HepG2 (cell line): ENCODE measurements around the gene MYO1B. TPM values are rescaled to one million over a fixed set of nuclear protein-coding genes. Genes with fewer than 3 reads are reported as not detected.

Experiments
- ATAC-seq: fragments of 200-7000 bp; cut with Tn5 transposase; 3 replicates; pipeline ENCODE4 v1.9.1; 2020; ENCODE audit warnings: mild to moderate bottlenecking, moderate library complexity
- BruUV-seq: library from RNA; stranded (reverse); fragments of 400-500 nt; replicated peaks from 2 replicates; lab custom pipeline; 2021; lab: Mats Ljungman, UMichigan
- CTCF ChIA-PET: fragments of 300-600 bp; formaldehyde crosslinking; extraction: SDS; loops from one replicate; lab custom pipeline; 2021; ENCODE audit warnings: low total read pairs, inconsistent platforms, low intra/inter-chr PET ratio; lab: Yijun Ruan, JAX
- POLR2A ChIA-PET: fragments of 350-600 bp; sonication (Branson Sonifier 250); formaldehyde crosslinking; loops from one replicate; lab custom pipeline; 2020; ENCODE audit warnings: antibody characterized with exemption, inconsistent platforms; lab: Yijun Ruan, JAX
- DNase-seq: peaks from one replicate; pipeline ENCODE4 v3.0.0-alpha.2; 2015; ENCODE audit warnings: low spot score
- FAIRE-seq: peaks from 3 replicates; lab custom pipeline; 2011; peaks lifted over from hg19 to GRCh38; lab: Jason Lieb, UNC
- H2AFZ ChIP-seq: one replicate; pipeline ENCODE4 v1.6.1; 2011; ENCODE audit warnings: low read length, inconsistent platforms
- H3K27ac ChIP-seq: fragments of 300-600 bp; 3 replicates; pipeline ENCODE4 v1.8.0; 2011; ENCODE audit warnings: mixed run types, mild to moderate bottlenecking, mixed read lengths, low read length, inconsistent platforms; ENCODE audit not compliant: insufficient read depth; ENCODE audit errors: extremely low read length
- H3K27me3 ChIP-seq, 2 experiments: fragments of 200-600 bp in 1 of 2; 2 replicates in 1 of 2; 3 replicates in 1 of 2; pipeline versions ENCODE4 v1.6.0 to v1.8.0; 2011; ENCODE audit warnings: low read length in 2 of 2, mild to moderate bottlenecking in 2 of 2, moderate library complexity in 2 of 2, inconsistent platforms in 1 of 2; ENCODE audit not compliant: insufficient read depth in 2 of 2, control insufficient read depth in 1 of 2
- H3K36me3 ChIP-seq, 2 experiments: fragments of 200-600 bp in 1 of 2; replicated peaks in 1 of 2; 2 replicates in 1 of 2; 3 replicates in 1 of 2; pipeline versions ENCODE4 v1.5.1 to v1.8.0; 2011; ENCODE audit warnings: low read length in 2 of 2, inconsistent platforms in 1 of 2; ENCODE audit not compliant: insufficient read depth in 2 of 2, control insufficient read depth in 1 of 2
- H3K4me1 ChIP-seq: 2 replicates; pipeline ENCODE4 v1.5.1; 2012; ENCODE audit warnings: low read length, inconsistent platforms; ENCODE audit not compliant: insufficient read depth
- H3K4me2 ChIP-seq: 2 replicates; pipeline ENCODE4 v1.6.0; 2011; ENCODE audit warnings: low read depth, low read length, inconsistent platforms
- H3K4me3 ChIP-seq, 3 experiments: fragments of 200-600 bp in 1 of 3; sonication (generic), shearing (Covaris generic) in 1 of 3; replicated peaks in 1 of 3; 2 replicates each; pipeline ENCODE4 v1.5.1; 2011 to 2016; ENCODE audit warnings: low read length in 3 of 3, inconsistent platforms in 2 of 3, low read depth in 2 of 3, mild to moderate bottlenecking in 2 of 3, control low read depth in 1 of 3, mixed read lengths in 1 of 3; ENCODE audit not compliant: insufficient read depth in 1 of 3
- H3K79me2 ChIP-seq: one replicate; pipeline ENCODE4 v1.6.1; 2011; ENCODE audit warnings: low read length, inconsistent platforms; ENCODE audit not compliant: insufficient read depth
- H3K9ac ChIP-seq: 2 replicates; pipeline ENCODE4 v1.6.0; 2011; ENCODE audit warnings: mild to moderate bottlenecking, low read depth, low read length, inconsistent platforms; ENCODE audit not compliant: insufficient read depth
- H3K9me3 ChIP-seq: 2 replicates; pipeline ENCODE4 v1.5.1; 2012; ENCODE audit warnings: mild to moderate bottlenecking, low read length
- H4K20me1 ChIP-seq: 2 replicates; pipeline ENCODE4 v1.6.0; 2011; ENCODE audit warnings: inconsistent platforms, mild to moderate bottlenecking, low read length, moderate library complexity; ENCODE audit not compliant: insufficient read depth
- EHMT2 ChIP-seq: fragments of 200-600 bp; sonication (generic); IDR thresholded peaks from 2 replicates; pipeline ENCODE4 v1.7.0; 2017; ENCODE audit warnings: antibody characterized with exemption, low read depth, low read length, borderline replicate concordance
- MAZ ChIP-seq, 2 experiments: sonication (generic) in 1 of 2; formaldehyde crosslinking in 1 of 2; IDR thresholded peaks; 2 replicates each; pipeline versions ENCODE4 v1.5.0 to v1.6.1; 2012 to 2020; ENCODE audit warnings: low read depth in 2 of 2, mild to moderate bottlenecking in 2 of 2, borderline replicate concordance in 1 of 2, improper control_type of control experiment in 1 of 2, low read length in 1 of 2, missing genetic modification reagents in 1 of 2, moderate library complexity in 1 of 2
- NBN ChIP-seq: fragments of 450-650 bp; conservative IDR thresholded peaks from 2 replicates; pipeline ENCODE4 v1.6.1; 2017
- NCOA5 ChIP-seq: sonication (generic); formaldehyde crosslinking; IDR thresholded peaks from 2 replicates; pipeline ENCODE4 v1.4.0; 2020; ENCODE audit warnings: missing genetic modification reagents
- POLR2A ChIP-seq, 2 experiments: IDR thresholded peaks; 2 replicates each; pipeline ENCODE4 v1.6.1; 2011; ENCODE audit warnings: low read depth in 2 of 2, low read length in 2 of 2, mild to moderate bottlenecking in 1 of 2, moderate library complexity in 1 of 2; ENCODE audit not compliant: insufficient read depth in 1 of 2
- SIX4 ChIP-seq: sonication (generic); formaldehyde crosslinking; IDR thresholded peaks from 2 replicates; pipeline ENCODE4 v1.4.0; 2020; ENCODE audit warnings: missing genetic modification reagents
- SRSF1 ChIP-seq: fragments of 200-400 bp; formaldehyde crosslinking; optimal IDR thresholded peaks from 2 replicates; pipeline ENCODE3; 2017; ENCODE audit warnings: mild to moderate bottlenecking, low read depth, low read length, moderate library complexity
- TBL1XR1 ChIP-seq: fragments of 150-350 bp; IDR thresholded peaks from 2 replicates; pipeline ENCODE4 v1.6.1; 2014; ENCODE audit warnings: borderline replicate concordance, low read length; ENCODE audit not compliant: partially characterized antibody
- WGBS: methylation state at CpG from one replicate; pipeline ENCODE4 v1.1.6; 2017; ENCODE audit warnings: low lambda C conversion rate; 5-methylcytosine and 5-hydroxymethylcytosine counted together
- in situ Hi-C: cut with HindIII; loops from 2 replicates; pipeline ENCODE4 v1.10.0; 2017; ENCODE audit warnings: low pct_unique_long_range_greater_than_20kb; ENCODE audit not compliant: extremely low pct_ligation_motif_present
- intact Hi-C: fragments of 100-400 bp; cut with micrococcal nuclease; formaldehyde crosslinking; loops from one replicate; pipeline ENCODE4 v1.10.0; 2022; ENCODE audit not compliant: unreplicated experiment
- polyA plus RNA-seq, 8 experiments: library from polyadenylated mRNA; depleted of rRNA in 3 of 8; stranded (reverse) in 7 of 8; unstranded in 1 of 8; fragments of >200 nt; fragmentation: Illumina TruSeq in 4 of 8; extraction: Trizol in 4 of 8; gene quantifications; 2 replicates each; pipeline versions ENCODE4 v1.2.1 to v1.2.3, GENCODE V29; 2011 to 2016; ENCODE audit warnings: low read depth in 4 of 8, missing spikeins in 1 of 8, mixed read lengths in 1 of 8; ENCODE audit not compliant: insufficient read depth in 1 of 8
- total RNA-seq, 5 experiments: library from RNA; depleted of rRNA; stranded (reverse); fragments of >200 nt; fragmentation: Illumina TruSeq; extraction: Trizol; gene quantifications; 2 replicates each; pipeline ENCODE4 v1.2.3, GENCODE V29; 2016; ENCODE audit warnings: low read depth in 1 of 5
- TF ChIP-seq, protein P1 (sequence below): sonication (generic); formaldehyde crosslinking; conservative IDR thresholded peaks from 2 replicates; pipeline ENCODE4 v1.4.0; 2020; ENCODE audit warnings: mild to moderate bottlenecking, missing genetic modification reagents, moderate library complexity
- TF ChIP-seq, protein P2 (sequence below): sonication (generic); formaldehyde crosslinking; conservative IDR thresholded peaks from 2 replicates; pipeline ENCODE4 v1.8.1; 2023; ENCODE audit warnings: missing genetic modification reagents
- TF ChIP-seq, protein P3 (sequence below): sonication (generic); formaldehyde crosslinking; IDR thresholded peaks from 2 replicates; pipeline ENCODE4 v1.4.0; 2020; ENCODE audit warnings: missing genetic modification reagents, low read depth, mild to moderate bottlenecking, borderline replicate concordance

MYO1B gene
- total and polyA plus RNA-seq, 2 of the 13 experiments (the other 11 are each of a cell fraction or from before 2014, with no cell fraction given), result 36.9 to 89.8 TPM

DNA sequence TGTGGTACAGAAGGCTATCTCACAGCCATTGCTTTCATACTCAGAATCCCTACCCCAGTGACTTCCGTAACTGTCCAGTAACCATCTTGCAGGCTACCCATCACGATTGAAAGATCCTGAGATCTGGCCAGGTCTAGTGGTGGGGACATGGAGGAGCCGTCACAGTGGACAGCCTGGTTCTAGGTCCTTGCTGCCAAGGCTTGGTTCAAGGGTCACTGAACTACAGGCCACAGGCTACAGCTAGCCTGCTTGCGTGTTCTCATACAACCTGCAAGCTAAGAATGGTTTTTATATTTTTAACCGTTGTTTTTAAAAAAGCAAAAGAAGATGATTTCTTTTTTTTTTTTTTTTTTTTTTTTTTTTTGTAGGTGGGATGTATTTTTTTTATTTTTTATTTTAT lies 151.6 kb downstream of the MYO1B start:
- Histone ChIP-seq H2AFZ (no peak overlapping the region), H3K36me3 (peaks cover 16 to 74% of the 10 kb centered on the region in 2 experiments), H3K9me3 (no peaks in the 10 kb centered on the region), H3K9ac (no peak overlapping the region), H4K20me1 (no peaks in the 10 kb centered on the region), H3K27ac (no peak overlapping the region), H3K4me3 (no peak overlapping the region), H3K4me1 (no peaks in the 10 kb centered on the region), H3K4me2 (no peak overlapping the region), H3K79me2 (no peaks in the 10 kb centered on the region), H3K27me3 (no peaks in the 10 kb centered on the region)
- in situ Hi-C loops (no loop called here), intact Hi-C loops (no loop called here)
- 90% methylated on average over 5 of the region's 5 CpGs for WGBS
- no peak for TF ChIP-seq EHMT2
- no peak for TF ChIP-seq TBL1XR1
- no peak for TF ChIP-seq SIX4 (CRISPR knock-in tag)
- TF ChIP-seq NBN, result no peak
- TF ChIP-seq, protein P1, sequence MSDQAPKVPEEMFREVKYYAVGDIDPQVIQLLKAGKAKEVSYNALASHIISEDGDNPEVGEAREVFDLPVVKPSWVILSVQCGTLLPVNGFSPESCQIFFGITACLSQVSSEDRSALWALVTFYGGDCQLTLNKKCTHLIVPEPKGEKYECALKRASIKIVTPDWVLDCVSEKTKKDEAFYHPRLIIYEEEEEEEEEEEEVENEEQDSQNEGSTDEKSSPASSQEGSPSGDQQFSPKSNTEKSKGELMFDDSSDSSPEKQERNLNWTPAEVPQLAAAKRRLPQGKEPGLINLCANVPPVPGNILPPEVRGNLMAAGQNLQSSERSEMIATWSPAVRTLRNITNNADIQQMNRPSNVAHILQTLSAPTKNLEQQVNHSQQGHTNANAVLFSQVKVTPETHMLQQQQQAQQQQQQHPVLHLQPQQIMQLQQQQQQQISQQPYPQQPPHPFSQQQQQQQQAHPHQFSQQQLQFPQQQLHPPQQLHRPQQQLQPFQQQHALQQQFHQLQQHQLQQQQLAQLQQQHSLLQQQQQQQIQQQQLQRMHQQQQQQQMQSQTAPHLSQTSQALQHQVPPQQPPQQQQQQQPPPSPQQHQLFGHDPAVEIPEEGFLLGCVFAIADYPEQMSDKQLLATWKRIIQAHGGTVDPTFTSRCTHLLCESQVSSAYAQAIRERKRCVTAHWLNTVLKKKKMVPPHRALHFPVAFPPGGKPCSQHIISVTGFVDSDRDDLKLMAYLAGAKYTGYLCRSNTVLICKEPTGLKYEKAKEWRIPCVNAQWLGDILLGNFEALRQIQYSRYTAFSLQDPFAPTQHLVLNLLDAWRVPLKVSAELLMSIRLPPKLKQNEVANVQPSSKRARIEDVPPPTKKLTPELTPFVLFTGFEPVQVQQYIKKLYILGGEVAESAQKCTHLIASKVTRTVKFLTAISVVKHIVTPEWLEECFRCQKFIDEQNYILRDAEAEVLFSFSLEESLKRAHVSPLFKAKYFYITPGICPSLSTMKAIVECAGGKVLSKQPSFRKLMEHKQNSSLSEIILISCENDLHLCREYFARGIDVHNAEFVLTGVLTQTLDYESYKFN, result no peak
- TF ChIP-seq SRSF1, result no peak
- TF ChIP-seq MAZ (IDR thresholded peaks at IDR 0.05; ENCODE audit: borderline replicate concordance, low read depth, low read length), result no peak
- no peak for TF ChIP-seq MAZ (CRISPR knock-in tag; IDR thresholded peaks at IDR 0.05; ENCODE audit: low read depth)
- TF ChIP-seq, protein P2, sequence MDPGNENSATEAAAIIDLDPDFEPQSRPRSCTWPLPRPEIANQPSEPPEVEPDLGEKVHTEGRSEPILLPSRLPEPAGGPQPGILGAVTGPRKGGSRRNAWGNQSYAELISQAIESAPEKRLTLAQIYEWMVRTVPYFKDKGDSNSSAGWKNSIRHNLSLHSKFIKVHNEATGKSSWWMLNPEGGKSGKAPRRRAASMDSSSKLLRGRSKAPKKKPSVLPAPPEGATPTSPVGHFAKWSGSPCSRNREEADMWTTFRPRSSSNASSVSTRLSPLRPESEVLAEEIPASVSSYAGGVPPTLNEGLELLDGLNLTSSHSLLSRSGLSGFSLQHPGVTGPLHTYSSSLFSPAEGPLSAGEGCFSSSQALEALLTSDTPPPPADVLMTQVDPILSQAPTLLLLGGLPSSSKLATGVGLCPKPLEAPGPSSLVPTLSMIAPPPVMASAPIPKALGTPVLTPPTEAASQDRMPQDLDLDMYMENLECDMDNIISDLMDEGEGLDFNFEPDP (CRISPR knock-in tag), result no peak
- TF ChIP-seq, protein P3, sequence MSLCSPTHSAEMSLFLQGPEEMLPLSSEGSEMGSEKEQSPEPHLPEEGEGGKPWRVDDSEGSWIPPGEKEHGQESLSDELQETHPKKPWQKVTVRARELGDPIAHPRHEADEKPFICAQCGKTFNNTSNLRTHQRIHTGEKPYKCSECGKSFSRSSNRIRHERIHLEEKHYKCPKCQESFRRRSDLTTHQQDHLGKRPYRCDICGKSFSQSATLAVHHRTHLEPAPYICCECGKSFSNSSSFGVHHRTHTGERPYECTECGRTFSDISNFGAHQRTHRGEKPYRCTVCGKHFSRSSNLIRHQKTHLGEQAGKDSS, result no peak
- TF ChIP-seq NCOA5 (CRISPR knock-in tag), result no peak
- no peak for TF ChIP-seq POLR2A (IDR thresholded peaks at IDR 0.05; ENCODE audit: insufficient read depth in 1 of 2, low read depth in 2 of 2, low read length in 2 of 2)
- FAIRE-seq (no peak), ATAC-seq (no peak; the same call in 2 of the 3 replicates), DNase-seq (no peak)
- ChIA-PET CTCF (no interaction called here), POLR2A (no interaction called here)
- BruUV-seq, result no TSS peak
